Measurements from ENCODE around the gene EPHA4.

The EPHA4 gene

GRCh38 chr2:221429741-221430491 is 142.2 kb downstream of the EPHA4 start:
- ATAC-seq (ENCODE audit: insufficient read depth, low read depth) (no peak), DNase-seq (no peak)
- Histone ChIP-seq H3K9me3 (ENCODE audit: insufficient read depth, low read length, severe bottlenecking) (no peaks in the 10 kb centered on the region), H4K20me1 (ENCODE audit: insufficient read depth, low read length) (no peaks in the 10 kb centered on the region), H3K9ac (ENCODE audit: low read depth, low read length) (no peak overlapping the region), H3K27me3 (ENCODE audit: insufficient read depth, low read length, poor library complexity) (no peaks in the 10 kb centered on the region), H3K36me3 (ENCODE audit: insufficient read depth, low read length) (no peaks in the 10 kb centered on the region), H3K79me2 (ENCODE audit: insufficient read depth, low read length) (no peaks in the 10 kb centered on the region), H3K4me1 (ENCODE audit: insufficient read depth, low read length) (no peaks in the 10 kb centered on the region), H3K4me3 (ENCODE audit: low read depth in 1 of 2, low read length in 2 of 2) (no peak overlapping the region), H3K27ac (ENCODE audit: low read length) (no peak overlapping the region), H3K4me2 (ENCODE audit: insufficient read depth, low read length) (no peak overlapping the region), H2AFZ (ENCODE audit: low read depth, low read length) (no peak overlapping the region)
- TF ChIP-seq EZH2 (IDR thresholded peaks at IDR 0.05; ENCODE audit: borderline replicate concordance, low read depth, low read length, severe bottlenecking) (no peak), CTCF (IDR thresholded peaks at IDR 0.05; ENCODE audit: borderline replicate concordance, extremely low read depth, low read length, poor library complexity, severe bottlenecking) (no peak)

GRCh38 chr2:221428896-221429295 is 143.2 kb downstream of the EPHA4 start:
- no peaks in the 10 kb centered on the region for H3K36me3 ChIP-seq (ENCODE audit: insufficient read depth, low read length)
- no peak overlapping the region for H2AFZ ChIP-seq (ENCODE audit: low read depth, low read length)
- no peak overlapping the region for H3K9ac ChIP-seq (ENCODE audit: low read depth, low read length)
- H3K79me2 ChIP-seq (ENCODE audit: insufficient read depth, low read length) = no peaks in the 10 kb centered on the region
- ATAC-seq (ENCODE audit: insufficient read depth, low read depth) (no peak), DNase-seq (no peak)
- H3K9me3 ChIP-seq (ENCODE audit: insufficient read depth, low read length, severe bottlenecking) = no peaks in the 10 kb centered on the region
- H3K27me3 ChIP-seq (ENCODE audit: insufficient read depth, low read length, poor library complexity) = no peaks in the 10 kb centered on the region
- no peak for TF ChIP-seq CTCF (IDR thresholded peaks at IDR 0.05; ENCODE audit: borderline replicate concordance, extremely low read depth, low read length, poor library complexity, severe bottlenecking)
- no peak for TF ChIP-seq EZH2 (IDR thresholded peaks at IDR 0.05; ENCODE audit: borderline replicate concordance, low read depth, low read length, severe bottlenecking)
- H3K4me3 ChIP-seq (ENCODE audit: low read depth in 1 of 2, low read length in 2 of 2) = no peak overlapping the region
- H4K20me1 ChIP-seq (ENCODE audit: insufficient read depth, low read length) = no peaks in the 10 kb centered on the region
- H3K27ac ChIP-seq (ENCODE audit: low read length) = no peak overlapping the region
- no peak overlapping the region for H3K4me2 ChIP-seq (ENCODE audit: insufficient read depth, low read length)
- no peaks in the 10 kb centered on the region for H3K4me1 ChIP-seq (ENCODE audit: insufficient read depth, low read length)

GRCh38 chr2:221426929-221427328 is 145.2 kb downstream of the EPHA4 start:
- TF ChIP-seq CTCF (IDR thresholded peaks at IDR 0.05; ENCODE audit: borderline replicate concordance, extremely low read depth, low read length, poor library complexity, severe bottlenecking) (no peak), EZH2 (IDR thresholded peaks at IDR 0.05; ENCODE audit: borderline replicate concordance, low read depth, low read length, severe bottlenecking) (no peak)
- H3K9ac ChIP-seq (ENCODE audit: low read depth, low read length) = no peak overlapping the region
- no peaks in the 10 kb centered on the region for H3K9me3 ChIP-seq (ENCODE audit: insufficient read depth, low read length, severe bottlenecking)
- no peaks in the 10 kb centered on the region for H3K36me3 ChIP-seq (ENCODE audit: insufficient read depth, low read length)
- H3K27ac ChIP-seq (ENCODE audit: low read length) = no peak overlapping the region
- H4K20me1 ChIP-seq (ENCODE audit: insufficient read depth, low read length) = no peaks in the 10 kb centered on the region
- H3K4me2 ChIP-seq (ENCODE audit: insufficient read depth, low read length) = no peak overlapping the region
- H3K4me3 ChIP-seq (ENCODE audit: low read depth in 1 of 2, low read length in 2 of 2) = no peak overlapping the region
- no peaks in the 10 kb centered on the region for H3K27me3 ChIP-seq (ENCODE audit: insufficient read depth, low read length, poor library complexity)
- no peak for DNase-seq
- no peaks in the 10 kb centered on the region for H3K4me1 ChIP-seq (ENCODE audit: insufficient read depth, low read length)
- H2AFZ ChIP-seq (ENCODE audit: low read depth, low read length) = no peak overlapping the region
- H3K79me2 ChIP-seq (ENCODE audit: insufficient read depth, low read length) = no peaks in the 10 kb centered on the region
- ATAC-seq (ENCODE audit: insufficient read depth, low read depth) = no peak
